HEK293T (cell line): ENCODE measurements around the gene SLC49A3.

Source experiments
- BHLHE40 ChIP-seq: fragments of 450-650 bp; IDR thresholded peaks from 2 replicates; pipeline ENCODE4 v1.6.1; 2016; ENCODE audit warnings: mild to moderate bottlenecking, moderate library complexity, borderline replicate concordance
- ELF4 ChIP-seq: fragments of 450-650 bp; IDR thresholded peaks from 2 replicates; pipeline ENCODE4 v1.6.1; 2017; ENCODE audit warnings: antibody characterized with exemption
- FOXA1 ChIP-seq: fragments of 450-650 bp; IDR thresholded peaks from 2 replicates; pipeline ENCODE4 v1.6.1; 2016; ENCODE audit warnings: mild to moderate bottlenecking
- FOXM1 ChIP-seq: fragments of 450-650 bp; IDR thresholded peaks from 2 replicates; pipeline ENCODE4 v1.6.1; 2017; ENCODE audit warnings: mild to moderate bottlenecking, borderline replicate concordance
- LEF1 ChIP-seq: fragments of 450-650 bp; IDR thresholded peaks from 2 replicates; pipeline ENCODE4 v1.6.1; 2017; ENCODE audit warnings: mild to moderate bottlenecking, borderline replicate concordance
- NFRKB ChIP-seq: fragments of 450-650 bp; IDR thresholded peaks from 2 replicates; pipeline ENCODE4 v1.6.1; 2016; ENCODE audit warnings: mild to moderate bottlenecking, moderate library complexity
- SUZ12 ChIP-seq: fragments of 450-650 bp; IDR thresholded peaks from 2 replicates; pipeline ENCODE4 v1.6.1; 2016; ENCODE audit warnings: mild to moderate bottlenecking
- TARDBP ChIP-seq: fragments of 450-650 bp; IDR thresholded peaks from 2 replicates; pipeline ENCODE4 v1.6.1; 2016
- ZNF384 ChIP-seq: fragments of 450-650 bp; IDR thresholded peaks from 2 replicates; pipeline ENCODE4 v1.6.1; 2016
- TF ChIP-seq, protein P1 (sequence below): fragments of 450-650 bp; IDR thresholded peaks from 2 replicates; pipeline ENCODE4 v1.6.1; 2016

DNA sequence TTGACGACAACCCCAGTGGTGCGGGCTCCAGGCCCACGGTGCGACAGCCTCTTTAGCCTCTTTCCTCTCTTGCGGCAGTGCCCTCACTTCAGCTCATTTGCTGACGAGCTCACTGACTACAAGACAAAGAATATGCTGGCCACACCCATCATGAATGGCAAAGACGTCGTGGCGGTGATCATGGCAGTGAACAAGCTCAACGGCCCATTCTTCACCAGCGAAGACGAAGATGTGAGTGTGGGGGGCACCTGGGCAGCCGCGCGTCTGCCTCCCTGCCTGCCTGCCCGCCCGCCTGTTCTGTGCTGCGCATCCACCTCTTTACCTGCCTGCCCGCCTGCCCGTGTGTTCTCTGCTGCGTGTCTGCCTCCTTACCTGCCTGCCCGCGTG lies 54.4 kb downstream of the SLC49A3 start:
- TF ChIP-seq FOXA1, result no peak
- TF ChIP-seq LEF1, result no peak
- no peak for TF ChIP-seq ELF4
- no peak for TF ChIP-seq TARDBP
- TF ChIP-seq FOXM1, result no peak
- no peak for TF ChIP-seq BHLHE40
- TF ChIP-seq NFRKB, result no peak
- TF ChIP-seq SUZ12, result no peak
- TF ChIP-seq, protein P1, sequence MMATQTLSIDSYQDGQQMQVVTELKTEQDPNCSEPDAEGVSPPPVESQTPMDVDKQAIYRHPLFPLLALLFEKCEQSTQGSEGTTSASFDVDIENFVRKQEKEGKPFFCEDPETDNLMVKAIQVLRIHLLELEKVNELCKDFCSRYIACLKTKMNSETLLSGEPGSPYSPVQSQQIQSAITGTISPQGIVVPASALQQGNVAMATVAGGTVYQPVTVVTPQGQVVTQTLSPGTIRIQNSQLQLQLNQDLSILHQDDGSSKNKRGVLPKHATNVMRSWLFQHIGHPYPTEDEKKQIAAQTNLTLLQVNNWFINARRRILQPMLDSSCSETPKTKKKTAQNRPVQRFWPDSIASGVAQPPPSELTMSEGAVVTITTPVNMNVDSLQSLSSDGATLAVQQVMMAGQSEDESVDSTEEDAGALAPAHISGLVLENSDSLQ, result no peak
- no peak for TF ChIP-seq ZNF384
